Endothelial cell of umbilical vein (primary cell): ENCODE results near the gene LGALS7. TPM values are rescaled to one million over a fixed set of nuclear protein-coding genes. Genes with fewer than 3 reads are reported as not detected.
"Not testable (repeated sequence)": the region's sequence is repeated elsewhere in the genome, so short reads cannot be mapped to it uniquely, and the experiment has no call there.

Experiments
- BruUV-seq: library from RNA; stranded (reverse); fragments of 400-500 nt; replicated peaks from 2 replicates; lab custom pipeline; 2021; lab: Mats Ljungman, UMichigan
- CTCF ChIA-PET: fragments of 300-600, 350-600 bp; sonication (Branson Sonifier 250); formaldehyde crosslinking; loops from one replicate; lab custom pipeline; 2021; ENCODE audit warnings: antibody characterized with exemption, inconsistent platforms; lab: Charles Lee
- POLR2A ChIA-PET: fragments of 300-600, 350-600 bp; sonication (Branson Sonifier 250); formaldehyde crosslinking; loops from one replicate; lab custom pipeline; 2021; ENCODE audit warnings: antibody characterized with exemption, inconsistent platforms; lab: Charles Lee
- DNase-seq: peaks from one replicate; pipeline ENCODE4 v3.0.0-alpha.2; 2011; ENCODE audit warnings: low read depth, low spot score
- FAIRE-seq: peaks from 2 replicates; lab custom pipeline; 2011; peaks lifted over from hg19 to GRCh38; lab: Jason Lieb, UNC
- H2AFZ ChIP-seq: 2 replicates; pipeline ENCODE4 v1.6.0; 2012; ENCODE audit warnings: low read depth, low read length, control low read depth, inconsistent platforms
- H3K27ac ChIP-seq: 2 replicates; pipeline ENCODE4 v1.5.1; 2011; ENCODE audit warnings: low read depth, mild to moderate bottlenecking, control low read depth, low read length, moderate library complexity; ENCODE audit not compliant: insufficient read depth
- H3K27me3 ChIP-seq, 2 experiments: 2 replicates each; pipeline versions ENCODE4 v1.6.0 to v1.6.1; 2011; ENCODE audit warnings: low read length in 2 of 2, mixed read lengths in 1 of 2; ENCODE audit not compliant: control insufficient read depth in 2 of 2, insufficient read depth in 2 of 2
- H3K36me3 ChIP-seq, 2 experiments: 2 replicates in 1 of 2; 3 replicates in 1 of 2; pipeline ENCODE4 v1.5.1; 2011; ENCODE audit warnings: low read length in 2 of 2, mild to moderate bottlenecking in 1 of 2, moderate library complexity in 1 of 2; ENCODE audit not compliant: control insufficient read depth in 2 of 2, insufficient read depth in 2 of 2; ENCODE audit errors: extremely low read depth in 1 of 2
- H3K4me1 ChIP-seq: 3 replicates; pipeline ENCODE4 v1.5.1; 2011; ENCODE audit warnings: mild to moderate bottlenecking, low read length; ENCODE audit not compliant: control insufficient read depth, insufficient read depth; ENCODE audit errors: extremely low read depth
- H3K4me2 ChIP-seq: 2 replicates; pipeline ENCODE4 v1.6.1; 2011; ENCODE audit warnings: low read length, control low read depth, mixed read lengths; ENCODE audit not compliant: insufficient read depth
- H3K4me3 ChIP-seq, 3 experiments: fragments of 200-600 bp in 1 of 3; sonication (generic), shearing (Covaris generic) in 1 of 3; replicated peaks in 1 of 3; 2 replicates each; pipeline ENCODE4 v1.5.1; 2011 to 2016; ENCODE audit warnings: control low read depth in 3 of 3, low read length in 3 of 3, mild to moderate bottlenecking in 2 of 3, inconsistent platforms in 1 of 3, low read depth in 1 of 3, moderate library complexity in 1 of 3; ENCODE audit not compliant: insufficient read depth in 1 of 3
- H3K79me2 ChIP-seq: 2 replicates; pipeline ENCODE4 v1.6.0; 2012; ENCODE audit warnings: low read length, inconsistent platforms; ENCODE audit not compliant: control insufficient read depth, insufficient read depth
- H3K9ac ChIP-seq: replicated peaks from 2 replicates; pipeline ENCODE3; 2011; ENCODE audit warnings: low read length, control low read depth; ENCODE audit not compliant: insufficient read depth; ENCODE audit errors: extremely low read depth
- H3K9me1 ChIP-seq: replicated peaks from 3 replicates; pipeline ENCODE4 v1.6.0; 2011; ENCODE audit warnings: mild to moderate bottlenecking, low read length; ENCODE audit not compliant: control insufficient read depth, insufficient read depth; ENCODE audit errors: extremely low read depth
- H3K9me3 ChIP-seq: replicated peaks from 2 replicates; pipeline ENCODE4 v1.5.1; 2012; ENCODE audit warnings: low read length, inconsistent platforms; ENCODE audit not compliant: control insufficient read depth, insufficient read depth
- H4K20me1 ChIP-seq: replicated peaks from 2 replicates; pipeline ENCODE3; 2011; ENCODE audit warnings: mild to moderate bottlenecking, low read length; ENCODE audit not compliant: control insufficient read depth, insufficient read depth; ENCODE audit errors: extremely low read depth
- EZH2 ChIP-seq: IDR thresholded peaks from 2 replicates; pipeline ENCODE4 v1.6.1; 2012; ENCODE audit warnings: borderline replicate concordance, low read depth, mild to moderate bottlenecking, moderate library complexity, low read length, inconsistent platforms; ENCODE audit not compliant: severe bottlenecking
- FOS ChIP-seq: IDR thresholded peaks from 2 replicates; pipeline ENCODE4 v1.6.1; 2011; ENCODE audit warnings: mild to moderate bottlenecking, low read length, moderate library complexity, borderline replicate concordance; ENCODE audit not compliant: insufficient read depth
- GATA2 ChIP-seq: IDR thresholded peaks from 2 replicates; pipeline ENCODE4 v1.7.0; 2011; ENCODE audit warnings: low read depth, mild to moderate bottlenecking, moderate library complexity, mixed read lengths, low read length; ENCODE audit not compliant: insufficient read length, insufficient read depth
- JUN ChIP-seq: IDR thresholded peaks from 2 replicates; pipeline ENCODE4 v1.6.1; 2011; ENCODE audit warnings: borderline replicate concordance, low read depth; ENCODE audit not compliant: insufficient read length, insufficient read depth
- MYC ChIP-seq: IDR thresholded peaks from one replicate; pipeline ENCODE4 v1.6.1; 2011; ENCODE audit warnings: mild to moderate bottlenecking, low read depth, low read length
- POLR2A ChIP-seq: IDR thresholded peaks from 2 replicates; pipeline ENCODE4 v1.6.1; 2012; ENCODE audit warnings: low read depth, mild to moderate bottlenecking, control low read depth, low read length
- POLR2AphosphoS5 ChIP-seq: IDR thresholded peaks from 2 replicates; pipeline ENCODE4 v1.6.1; 2012; ENCODE audit warnings: low read depth, mild to moderate bottlenecking, control low read depth, low read length, moderate library complexity; ENCODE audit not compliant: insufficient read depth
- dilution Hi-C: fragments of 300-500 bp; cut with MboI; formaldehyde crosslinking; loops from one replicate; pipeline ENCODE4 v1.15.0; 2019; ENCODE audit warnings: low sequenced_read_pairs; ENCODE audit not compliant: extremely low pct_ligation_motif_present
- intact Hi-C: fragments of 100-400 bp; cut with micrococcal nuclease; formaldehyde crosslinking; loops from one replicate; pipeline ENCODE4 v1.10.0; 2022
- polyA plus RNA-seq, 4 experiments: library from polyadenylated mRNA; depleted of rRNA in 3 of 4; stranded (reverse) in 3 of 4; unstranded in 1 of 4; fragments of >200 nt; gene quantifications; 2 replicates each; pipeline versions ENCODE4 v1.2.1 to v1.2.3, GENCODE V29; 2011 to 2012; ENCODE audit warnings: missing spikeins in 1 of 4
- total RNA-seq: library from RNA; stranded (reverse); gene quantifications from 2 replicates; pipeline ENCODE4 v1.2.3, GENCODE V29; 2021
- TF ChIP-seq, protein P1 (sequence below): IDR thresholded peaks from 2 replicates; pipeline ENCODE4 v1.6.1; 2011; ENCODE audit not compliant: insufficient read depth, insufficient read length
- TF ChIP-seq, protein P2 (sequence below), 2 donors: IDR thresholded peaks; 1 replicate in 1 of 2; 2 replicates in 1 of 2; pipeline ENCODE4 v1.5.1; 2011; ENCODE audit warnings: low read length in 2 of 2, mild to moderate bottlenecking in 2 of 2, moderate library complexity in 2 of 2, control low read depth in 1 of 2, inconsistent platforms in 1 of 2, low read depth in 1 of 2; ENCODE audit not compliant: insufficient read depth in 1 of 2; ENCODE audit errors: extremely low read depth in 1 of 2

LGALS7 gene
- total and polyA plus RNA-seq, 2 donors (not counting 3 experiments of a cell fraction or from before 2014, with no cell fraction given) = not detected

DNA sequence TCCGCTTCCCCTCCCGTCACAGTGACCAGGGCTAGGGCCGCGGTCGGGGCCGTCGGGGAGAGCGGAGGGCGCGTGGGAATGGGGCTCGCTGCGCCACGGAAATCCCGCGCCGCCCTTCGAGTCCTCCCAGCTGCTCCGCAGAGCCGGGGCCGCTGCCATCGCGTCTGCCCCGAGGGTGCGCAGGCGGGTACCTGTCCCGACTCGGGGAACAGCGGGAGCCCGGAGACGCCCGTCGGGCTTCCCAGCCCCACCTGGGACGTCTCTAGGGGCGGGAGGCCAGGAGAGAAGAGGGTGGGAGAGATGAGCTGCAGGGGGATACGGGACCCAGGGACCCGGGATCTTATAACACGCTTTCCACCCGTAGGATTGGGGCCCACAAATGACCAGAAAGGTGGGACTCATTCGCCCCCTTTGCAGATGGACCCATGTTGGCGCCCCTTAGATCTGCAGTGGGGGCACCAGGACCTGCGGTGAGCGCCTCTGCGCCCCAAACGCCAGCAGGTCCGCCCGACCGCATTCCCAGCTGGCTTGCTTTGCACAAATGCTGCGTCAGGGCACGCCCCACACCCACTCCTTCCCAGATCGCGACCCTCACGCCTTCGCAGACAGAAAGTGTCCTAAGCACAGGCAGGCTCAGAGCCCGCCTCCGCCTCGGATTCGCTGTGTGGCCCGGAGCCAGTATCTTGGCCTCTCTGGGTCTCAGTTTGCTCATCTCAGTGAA is 2.9 kb downstream of the LGALS7 start:
- H3K79me2 ChIP-seq, H4K20me1 ChIP-seq, H3K9me1 ChIP-seq, dilution Hi-C loops, H3K4me2 ChIP-seq, H3K9ac ChIP-seq, BruUV-seq, H3K36me3 ChIP-seq, intact Hi-C loops, DNase-seq, H3K27me3 ChIP-seq, H3K4me1 ChIP-seq, FAIRE-seq, H3K27ac ChIP-seq, H3K9me3 ChIP-seq: not testable (repeated sequence)
- ChIA-PET CTCF (interaction anchor here (0.6 to 1.7 kb wide), 25 partner anchors 8 to 368 kb away, joined by 3 to 24 read pairs (median 5); partner anchors contain the start of genes ECH1, FAM98C, LGALS4 and MRPS12), POLR2A (interaction anchor here (1.0 kb wide), 1 partner anchor 79 kb away, joined by 5 read pairs; no protein-coding TSS in a partner anchor)
- Histone ChIP-seq H2AFZ (peak overlapping the region; percentile 66), H3K4me3 (peak overlapping the region in 1 of 3 experiments; percentile 18)

DNA sequence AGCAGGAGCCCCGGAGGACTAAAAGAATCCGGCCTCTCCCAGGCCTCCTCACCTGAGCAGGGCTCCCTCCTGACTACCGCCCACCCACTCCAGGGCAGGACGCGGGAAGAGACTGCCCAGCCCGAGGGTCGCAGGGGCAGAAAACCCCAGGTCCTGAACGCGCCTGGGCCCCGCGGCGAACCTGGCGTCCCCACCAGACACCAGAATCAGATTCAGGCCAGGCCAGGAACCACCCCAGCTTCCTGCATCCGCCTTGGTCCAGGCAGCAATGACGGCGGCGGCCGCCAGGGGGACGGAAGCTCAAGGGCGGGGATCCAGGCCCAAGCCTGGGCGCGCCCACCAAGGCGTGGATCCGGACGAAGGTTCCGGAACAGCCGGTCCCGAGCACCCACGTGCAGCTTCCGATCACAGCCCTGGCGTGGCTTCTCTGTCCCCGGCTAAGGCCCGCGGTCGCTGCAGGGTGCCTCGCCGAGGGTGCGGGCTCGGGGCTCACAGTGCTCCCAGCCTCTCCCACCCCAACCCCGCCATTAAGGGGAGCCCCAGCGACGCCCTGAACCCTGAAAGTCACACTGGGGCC is 3.6 kb downstream of the LGALS7 start:
- H3K9ac ChIP-seq = peak overlapping the region; percentile 55
- peak overlapping the region in 1 of 3 experiments; percentile 18 for H3K4me3 ChIP-seq
- POLR2A ChIA-PET = interaction anchor here (1.0 kb wide), 1 partner anchor 80 kb away, joined by 5 read pairs; no protein-coding TSS in a partner anchor
- dilution Hi-C loops (no loop called here), intact Hi-C loops (loop anchor here (2.0 to 5.0 kb wide), 2 partner anchors 63 to 79 kb away; partner anchors contain the start of genes ECH1 and HNRNPL)
- H4K20me1 ChIP-seq = no peaks in the 10 kb centered on the region
- no TSS peak for BruUV-seq
- no peak overlapping the region for H3K27ac ChIP-seq
- CTCF ChIA-PET = interaction anchor here (0.6 to 1.7 kb wide), 30 partner anchors 9 to 367 kb away, joined by 3 to 24 read pairs (median 5); partner anchors contain the start of genes ECH1, FAM98C, LGALS4 and MRPS12
- H3K4me2 ChIP-seq = no peak overlapping the region
- no peaks in the 10 kb centered on the region for H3K79me2 ChIP-seq
- H2AFZ ChIP-seq = peak overlapping the region; percentile 95
- FAIRE-seq = peak; percentile 96
- TF ChIP-seq JUN (no peak), POLR2AphosphoS5 (peak; percentile 77), POLR2A (no peak), MYC (peak; percentile 36), FOS (no peak), EZH2 (no peak), GATA2 (no peak)
- TF ChIP-seq, protein P1, sequence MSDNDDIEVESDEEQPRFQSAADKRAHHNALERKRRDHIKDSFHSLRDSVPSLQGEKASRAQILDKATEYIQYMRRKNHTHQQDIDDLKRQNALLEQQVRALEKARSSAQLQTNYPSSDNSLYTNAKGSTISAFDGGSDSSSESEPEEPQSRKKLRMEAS = peak; percentile 70
- TF ChIP-seq, protein P2, sequence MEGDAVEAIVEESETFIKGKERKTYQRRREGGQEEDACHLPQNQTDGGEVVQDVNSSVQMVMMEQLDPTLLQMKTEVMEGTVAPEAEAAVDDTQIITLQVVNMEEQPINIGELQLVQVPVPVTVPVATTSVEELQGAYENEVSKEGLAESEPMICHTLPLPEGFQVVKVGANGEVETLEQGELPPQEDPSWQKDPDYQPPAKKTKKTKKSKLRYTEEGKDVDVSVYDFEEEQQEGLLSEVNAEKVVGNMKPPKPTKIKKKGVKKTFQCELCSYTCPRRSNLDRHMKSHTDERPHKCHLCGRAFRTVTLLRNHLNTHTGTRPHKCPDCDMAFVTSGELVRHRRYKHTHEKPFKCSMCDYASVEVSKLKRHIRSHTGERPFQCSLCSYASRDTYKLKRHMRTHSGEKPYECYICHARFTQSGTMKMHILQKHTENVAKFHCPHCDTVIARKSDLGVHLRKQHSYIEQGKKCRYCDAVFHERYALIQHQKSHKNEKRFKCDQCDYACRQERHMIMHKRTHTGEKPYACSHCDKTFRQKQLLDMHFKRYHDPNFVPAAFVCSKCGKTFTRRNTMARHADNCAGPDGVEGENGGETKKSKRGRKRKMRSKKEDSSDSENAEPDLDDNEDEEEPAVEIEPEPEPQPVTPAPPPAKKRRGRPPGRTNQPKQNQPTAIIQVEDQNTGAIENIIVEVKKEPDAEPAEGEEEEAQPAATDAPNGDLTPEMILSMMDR (IDR thresholded peaks at IDR 0.05; ENCODE audit: extremely low read depth in 1 of 2, insufficient read depth in 1 of 2, low read depth in 1 of 2, low read length in 2 of 2) = peak; percentile 79 to 84
- H3K27me3 ChIP-seq = no peaks in the 10 kb centered on the region
- DNase-seq = peak; percentile 70
- no peaks in the 10 kb centered on the region for H3K36me3 ChIP-seq
- H3K9me3 ChIP-seq = no peaks in the 10 kb centered on the region
- no peaks in the 10 kb centered on the region for H3K9me1 ChIP-seq
- peaks cover 4% of the 10 kb centered on the region for H3K4me1 ChIP-seq
